Panc1 (cell line): ENCODE data around the gene B4GALNT4. TPM values are rescaled to one million over a fixed set of nuclear protein-coding genes. Genes with fewer than 3 reads are reported as not detected.

ENCODE experiments used
- ATAC-seq: fragments of 200-7000 bp; cut with Tn5 transposase; 2 replicates; pipeline ENCODE4 v1.9.1; 2020; ENCODE audit warnings: mild to moderate bottlenecking, moderate library complexity
- BruUV-seq: library from RNA; stranded (reverse); fragments of 400-500 nt; replicated peaks from 2 replicates; lab custom pipeline; 2021; lab: Mats Ljungman, UMichigan
- CTCF ChIA-PET: fragments of 300-600 bp; sonication (Branson Sonifier 250); formaldehyde crosslinking; loops from one replicate; lab custom pipeline; 2022; ENCODE audit warnings: antibody characterized with exemption; lab: Charles Lee
- POLR2A ChIA-PET: fragments of 300-600 bp; sonication (Branson Sonifier 250); formaldehyde crosslinking; loops from one replicate; lab custom pipeline; 2022; ENCODE audit warnings: antibody characterized with exemption; lab: Charles Lee
- DNase-seq: peaks from one replicate; pipeline ENCODE4 v3.0.0-alpha.2; 2010; ENCODE audit warnings: low read depth, low spot score
- H3K27ac ChIP-seq: 2 replicates; pipeline ENCODE4 v1.5.1; 2011; ENCODE audit warnings: mild to moderate bottlenecking, low read length, inconsistent platforms
- H3K27me3 ChIP-seq: fragments of 200-500 bp; sonication (Bioruptor generic); 2 replicates; pipeline ENCODE4 v1.6.0; 2014; ENCODE audit warnings: low read length, inconsistent platforms; ENCODE audit not compliant: control insufficient read depth, insufficient read depth
- H3K36me3 ChIP-seq: fragments of 200-500 bp; sonication (Bioruptor generic); 2 replicates; pipeline ENCODE4 v1.5.1; 2014; ENCODE audit warnings: inconsistent platforms, mild to moderate bottlenecking, low read length, moderate library complexity; ENCODE audit not compliant: control insufficient read depth, insufficient read depth
- H3K4me1 ChIP-seq: 2 replicates; pipeline ENCODE4 v1.5.1; 2011; ENCODE audit warnings: inconsistent platforms, mild to moderate bottlenecking, low read length, moderate library complexity; ENCODE audit not compliant: control insufficient read depth, insufficient read depth
- H3K4me3 ChIP-seq, 2 experiments: 2 replicates each; pipeline ENCODE4 v1.5.1; 2011 to 2012; ENCODE audit warnings: low read depth in 2 of 2, low read length in 2 of 2, mild to moderate bottlenecking in 2 of 2, inconsistent platforms in 1 of 2, moderate library complexity in 1 of 2
- H3K9me3 ChIP-seq: fragments of 200-500 bp; sonication (Bioruptor generic); 2 replicates; pipeline ENCODE4 v1.5.1; 2014; ENCODE audit warnings: low read depth, mild to moderate bottlenecking, inconsistent platforms, low read length, moderate library complexity; ENCODE audit not compliant: control insufficient read depth, insufficient read depth
- POLR2AphosphoS5 ChIP-seq: IDR thresholded peaks from 2 replicates; pipeline ENCODE4 v1.6.1; 2012; ENCODE audit warnings: mild to moderate bottlenecking, low read depth, low read length, moderate library complexity
- REST ChIP-seq, 2 experiments: IDR thresholded peaks; 2 replicates each; pipeline ENCODE4 v1.6.1; 2011 to 2012; ENCODE audit warnings: low read depth in 2 of 2, control low read depth in 1 of 2, low read length in 1 of 2, mild to moderate bottlenecking in 1 of 2, moderate library complexity in 1 of 2; ENCODE audit not compliant: insufficient read depth in 1 of 2
- SIN3A ChIP-seq: IDR thresholded peaks from 2 replicates; pipeline ENCODE4 v1.6.1; 2012; ENCODE audit warnings: low read depth, mild to moderate bottlenecking, low read length, moderate library complexity, borderline replicate concordance; ENCODE audit not compliant: insufficient read depth
- TCF7L2 ChIP-seq: IDR thresholded peaks from 2 replicates; pipeline ENCODE4 v1.6.1; 2011; ENCODE audit warnings: mild to moderate bottlenecking, low read depth, low read length, inconsistent platforms
- in situ Hi-C: cut with HindIII; loops from 2 replicates; pipeline ENCODE4 v1.10.0; 2016; ENCODE audit warnings: low sequenced_read_pairs, low pct_unique_long_range_greater_than_20kb
- intact Hi-C: fragments of 100-400 bp; cut with micrococcal nuclease; formaldehyde crosslinking; loops from one replicate; pipeline ENCODE4 v1.10.0; 2022; ENCODE audit not compliant: unreplicated experiment
- total RNA-seq: library from RNA; stranded (reverse); gene quantifications from one replicate; pipeline ENCODE4 v1.2.1, GENCODE V29; 2021; ENCODE audit not compliant: unreplicated experiment

B4GALNT4 gene
- total RNA-seq, 1 experiment from 2014 or later: 122 TPM

GRCh38 chr11:355581-356458 lies 13.5 kb upstream of the B4GALNT4 start:
- intact Hi-C loops: loop anchor here (5.0 to 10.0 kb wide), 2 partner anchors 49 to 141 kb away; partner anchors contain the start of gene IFITM2

GRCh38 chr11:356610-357009 lies 12.7 kb upstream of the B4GALNT4 start:
- BruUV-seq: no TSS peak
- H3K4me1 ChIP-seq: peaks cover 29% of the 10 kb centered on the region
- ChIA-PET CTCF (interaction anchor here (0.7 to 0.8 kb wide), 2 partner anchors 88 to 106 kb away, joined by 3 to 4 read pairs; no protein-coding TSS in a partner anchor), POLR2A (interaction anchor here (2.1 kb wide), 1 partner anchor 50 kb away, joined by 5 read pairs; no protein-coding TSS in a partner anchor)
- in situ Hi-C loops (no loop called here), intact Hi-C loops (loop anchor here (5.0 to 10.0 kb wide), 2 partner anchors 49 to 142 kb away; partner anchors contain the start of gene IFITM2)
- DNase-seq: no peak
- no peaks in the 10 kb centered on the region for H3K27me3 ChIP-seq
- H3K4me3 ChIP-seq: no peak overlapping the region
- TF ChIP-seq POLR2AphosphoS5 (peak; percentile 57), REST (IDR thresholded peaks at IDR 0.05; ENCODE audit: insufficient read depth in 1 of 2, low read depth in 2 of 2, low read length in 1 of 2) (no peak)
- H3K36me3 ChIP-seq: no peaks in the 10 kb centered on the region
- no peak overlapping the region for H3K27ac ChIP-seq
- no peak for ATAC-seq
- no peaks in the 10 kb centered on the region for H3K9me3 ChIP-seq

More at GRCh38 chr11:355581-356458, 13.5 kb upstream of the B4GALNT4 start:
- DNase-seq (peak; percentile 51), ATAC-seq (peak; percentile 91)
- Histone ChIP-seq H3K27me3 (no peaks in the 10 kb centered on the region), H3K27ac (peak overlapping the region; percentile 99), H3K9me3 (no peaks in the 10 kb centered on the region), H3K4me3 (peak overlapping the region; percentile 24 to 42), H3K36me3 (no peaks in the 10 kb centered on the region), H3K4me1 (peaks cover 35% of the 10 kb centered on the region)
- in situ Hi-C loops: no loop called here
- CTCF ChIA-PET: interaction anchor here (0.6 to 0.8 kb wide), 5 partner anchors 39 to 105 kb away, joined by 3 to 7 read pairs (median 4); no protein-coding TSS in a partner anchor
- TSS peak; percentile 99 for BruUV-seq
- POLR2A ChIA-PET: interaction anchor here (0.6 to 2.1 kb wide), 6 partner anchors 14 to 338 kb away, joined by 4 to 7 read pairs (median 6); no protein-coding TSS in a partner anchor
- TF ChIP-seq SIN3A: peak; percentile 91
- no peak; the same call in 1 of the 2 replicates for TF ChIP-seq TCF7L2
- peak in 1 of 2 experiments; percentile 78; a peak in 2 of 4 replicates for TF ChIP-seq REST (IDR thresholded peaks at IDR 0.05; ENCODE audit: insufficient read depth in 1 of 2, low read depth in 2 of 2, low read length in 1 of 2)
- peak; percentile 92 for TF ChIP-seq POLR2AphosphoS5
